ENCODE data around the gene PSMG4. TPM values are rescaled to one million over a fixed set of nuclear protein-coding genes. Genes with fewer than 3 reads are reported as not detected.
A peak's percentile ranks its signal among the peaks of the same experiment; 100 is the strongest.

Gene PSMG4
- total RNA-seq, 1 experiment from 2014 or later: 27.0 TPM

DNA sequence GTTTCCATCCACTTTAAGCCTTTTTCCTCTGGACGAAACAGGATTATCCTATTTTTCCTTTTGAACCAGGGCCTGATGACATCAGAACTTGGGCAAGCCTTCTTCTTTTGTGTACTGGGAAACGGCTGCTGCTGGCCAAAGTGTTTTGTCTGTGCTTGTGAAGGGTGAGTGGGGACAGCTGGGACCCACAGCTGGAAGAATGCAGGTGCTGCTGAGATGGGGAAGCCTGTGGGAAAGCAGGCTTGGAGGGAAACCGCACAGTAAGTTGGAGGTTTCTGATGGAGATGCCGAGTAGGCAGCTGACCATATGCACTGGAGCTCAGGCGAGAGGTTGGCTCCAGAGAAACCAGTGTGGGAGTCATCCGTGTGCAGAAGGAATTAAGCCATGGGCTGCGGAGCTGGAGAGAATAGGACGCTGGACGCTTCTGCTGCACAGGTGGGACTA is 8.5 kb upstream of the PSMG4 start:
- ChIA-PET POLR2A (no interaction called here), CTCF (no interaction called here)
- Histone ChIP-seq H3K9me3 (ENCODE audit: control insufficient read depth, insufficient read depth, low read depth, low read length) (no peaks in the 10 kb centered on the region), H3K27me3 (ENCODE audit: control insufficient read depth, insufficient read depth, low read length) (no peaks in the 10 kb centered on the region), H3K4me1 (ENCODE audit: control insufficient read depth, insufficient read depth, low read length) (peaks cover 11% of the 10 kb centered on the region; the same call in 1 of the 2 replicates), H3K4me3 (ENCODE audit: low read depth in 2 of 2, low read length in 2 of 2) (no peak overlapping the region), H3K27ac (ENCODE audit: low read length) (no peak overlapping the region), H3K36me3 (ENCODE audit: control insufficient read depth, insufficient read depth, low read length) (no peaks in the 10 kb centered on the region)
- DNase-seq (ENCODE audit: low read depth, low spot score) (no peak), ATAC-seq (no peak)
- no TSS peak for BruUV-seq (replicated peaks)
- TF ChIP-seq, protein P1, sequence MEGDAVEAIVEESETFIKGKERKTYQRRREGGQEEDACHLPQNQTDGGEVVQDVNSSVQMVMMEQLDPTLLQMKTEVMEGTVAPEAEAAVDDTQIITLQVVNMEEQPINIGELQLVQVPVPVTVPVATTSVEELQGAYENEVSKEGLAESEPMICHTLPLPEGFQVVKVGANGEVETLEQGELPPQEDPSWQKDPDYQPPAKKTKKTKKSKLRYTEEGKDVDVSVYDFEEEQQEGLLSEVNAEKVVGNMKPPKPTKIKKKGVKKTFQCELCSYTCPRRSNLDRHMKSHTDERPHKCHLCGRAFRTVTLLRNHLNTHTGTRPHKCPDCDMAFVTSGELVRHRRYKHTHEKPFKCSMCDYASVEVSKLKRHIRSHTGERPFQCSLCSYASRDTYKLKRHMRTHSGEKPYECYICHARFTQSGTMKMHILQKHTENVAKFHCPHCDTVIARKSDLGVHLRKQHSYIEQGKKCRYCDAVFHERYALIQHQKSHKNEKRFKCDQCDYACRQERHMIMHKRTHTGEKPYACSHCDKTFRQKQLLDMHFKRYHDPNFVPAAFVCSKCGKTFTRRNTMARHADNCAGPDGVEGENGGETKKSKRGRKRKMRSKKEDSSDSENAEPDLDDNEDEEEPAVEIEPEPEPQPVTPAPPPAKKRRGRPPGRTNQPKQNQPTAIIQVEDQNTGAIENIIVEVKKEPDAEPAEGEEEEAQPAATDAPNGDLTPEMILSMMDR (IDR thresholded peaks at IDR 0.05): no peak
- TF ChIP-seq, protein P2, sequence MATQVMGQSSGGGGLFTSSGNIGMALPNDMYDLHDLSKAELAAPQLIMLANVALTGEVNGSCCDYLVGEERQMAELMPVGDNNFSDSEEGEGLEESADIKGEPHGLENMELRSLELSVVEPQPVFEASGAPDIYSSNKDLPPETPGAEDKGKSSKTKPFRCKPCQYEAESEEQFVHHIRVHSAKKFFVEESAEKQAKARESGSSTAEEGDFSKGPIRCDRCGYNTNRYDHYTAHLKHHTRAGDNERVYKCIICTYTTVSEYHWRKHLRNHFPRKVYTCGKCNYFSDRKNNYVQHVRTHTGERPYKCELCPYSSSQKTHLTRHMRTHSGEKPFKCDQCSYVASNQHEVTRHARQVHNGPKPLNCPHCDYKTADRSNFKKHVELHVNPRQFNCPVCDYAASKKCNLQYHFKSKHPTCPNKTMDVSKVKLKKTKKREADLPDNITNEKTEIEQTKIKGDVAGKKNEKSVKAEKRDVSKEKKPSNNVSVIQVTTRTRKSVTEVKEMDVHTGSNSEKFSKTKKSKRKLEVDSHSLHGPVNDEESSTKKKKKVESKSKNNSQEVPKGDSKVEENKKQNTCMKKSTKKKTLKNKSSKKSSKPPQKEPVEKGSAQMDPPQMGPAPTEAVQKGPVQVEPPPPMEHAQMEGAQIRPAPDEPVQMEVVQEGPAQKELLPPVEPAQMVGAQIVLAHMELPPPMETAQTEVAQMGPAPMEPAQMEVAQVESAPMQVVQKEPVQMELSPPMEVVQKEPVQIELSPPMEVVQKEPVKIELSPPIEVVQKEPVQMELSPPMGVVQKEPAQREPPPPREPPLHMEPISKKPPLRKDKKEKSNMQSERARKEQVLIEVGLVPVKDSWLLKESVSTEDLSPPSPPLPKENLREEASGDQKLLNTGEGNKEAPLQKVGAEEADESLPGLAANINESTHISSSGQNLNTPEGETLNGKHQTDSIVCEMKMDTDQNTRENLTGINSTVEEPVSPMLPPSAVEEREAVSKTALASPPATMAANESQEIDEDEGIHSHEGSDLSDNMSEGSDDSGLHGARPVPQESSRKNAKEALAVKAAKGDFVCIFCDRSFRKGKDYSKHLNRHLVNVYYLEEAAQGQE (IDR thresholded peaks at IDR 0.05; ENCODE audit: insufficient read depth in 1 of 2, low read depth in 2 of 2, low read length in 1 of 2): no peak
- TF ChIP-seq SIN3A (IDR thresholded peaks at IDR 0.05; ENCODE audit: borderline replicate concordance, insufficient read depth, low read depth, low read length) (no peak), POLR2AphosphoS5 (IDR thresholded peaks at IDR 0.05; ENCODE audit: low read depth, low read length) (no peak), TCF7L2 (IDR thresholded peaks at IDR 0.05; ENCODE audit: low read depth, low read length) (no peak)
- intact Hi-C loops (cut with micrococcal nuclease; ENCODE audit: unreplicated experiment): loop anchor here (10.0 kb wide), 1 partner anchor 255 kb away; the partner anchor contains the start of gene NQO2
- in situ Hi-C loops (cut with HindIII; ENCODE audit: low pct_unique_long_range_greater_than_20kb, low sequenced_read_pairs): no loop called here

DNA sequence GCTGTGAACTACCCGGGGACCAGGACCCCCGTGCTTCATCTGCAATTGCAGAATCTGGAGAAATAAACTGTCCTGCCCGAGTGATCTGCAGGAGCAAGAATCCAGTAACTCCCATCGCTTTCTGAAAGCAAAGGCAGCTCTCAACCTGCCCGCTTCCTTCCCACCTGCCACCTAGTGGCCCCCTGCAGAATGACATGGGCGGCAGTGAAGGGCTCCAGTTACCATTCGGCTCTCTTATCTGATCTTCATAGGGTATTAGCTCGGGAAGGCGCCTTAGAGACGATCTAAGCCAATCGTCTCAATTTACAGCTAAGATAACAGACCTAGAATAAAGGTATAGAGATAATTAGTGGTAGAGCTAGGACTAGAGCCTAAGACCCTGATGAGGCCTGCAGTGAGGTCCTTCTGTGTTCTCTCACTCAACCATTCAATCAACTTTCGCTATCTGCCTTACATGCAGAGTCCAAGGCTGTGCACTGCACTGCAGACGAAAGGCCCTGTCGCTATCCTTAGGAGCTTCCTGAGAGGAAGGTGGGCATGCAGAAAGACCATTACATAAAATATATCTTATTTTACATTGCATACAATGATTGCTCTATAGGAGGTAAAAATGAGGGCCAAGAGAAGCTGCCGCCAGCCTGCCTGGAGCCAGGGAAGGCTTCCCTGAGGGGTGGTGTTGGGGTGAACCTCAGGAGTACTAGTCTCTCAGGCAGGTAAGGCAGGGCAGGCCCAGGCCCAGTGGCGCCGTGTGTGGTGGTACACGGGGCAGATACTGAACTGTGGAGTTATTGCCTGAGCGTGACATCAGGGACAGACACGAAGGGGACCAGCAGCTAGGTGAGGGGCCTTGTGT is 7.1 kb upstream of the PSMG4 start:
- TF ChIP-seq, protein P1 (IDR thresholded peaks at IDR 0.05): peak; percentile 97
- TF ChIP-seq TCF7L2 (IDR thresholded peaks at IDR 0.05; ENCODE audit: low read depth, low read length): no peak
- Histone ChIP-seq H3K9me3 (ENCODE audit: control insufficient read depth, insufficient read depth, low read depth, low read length) (no peaks in the 10 kb centered on the region), H3K36me3 (ENCODE audit: control insufficient read depth, insufficient read depth, low read length) (no peaks in the 10 kb centered on the region), H3K4me3 (ENCODE audit: low read depth in 2 of 2, low read length in 2 of 2) (no peak overlapping the region; a peak in 1 of 4 replicates), H3K27me3 (ENCODE audit: control insufficient read depth, insufficient read depth, low read length) (no peaks in the 10 kb centered on the region), H3K27ac (ENCODE audit: low read length) (0 out of 2 replicates have a peak overlapping the region, but pooled peaks have one; percentile 8), H3K4me1 (ENCODE audit: control insufficient read depth, insufficient read depth, low read length) (peaks cover 11% of the 10 kb centered on the region; the same call in 1 of the 2 replicates)
- ATAC-seq (peak; percentile 87), DNase-seq (ENCODE audit: low read depth, low spot score) (peak; percentile 63)
- POLR2A ChIA-PET: interaction anchor here (0.7 kb wide), 1 partner anchor 95 kb away, joined by 3 read pairs; the partner anchor contains the start of gene TUBB2A
- in situ Hi-C loops (cut with HindIII; ENCODE audit: low pct_unique_long_range_greater_than_20kb, low sequenced_read_pairs) (no loop called here), intact Hi-C loops (cut with micrococcal nuclease; ENCODE audit: unreplicated experiment) (loop anchor here (10.0 kb wide), 1 partner anchor 257 kb away; the partner anchor contains the start of gene NQO2)
- CTCF ChIA-PET: interaction anchor here (0.5 to 1.5 kb wide), 5 partner anchors 12 to 125 kb away, joined by 3 to 6 read pairs (median 5); partner anchors contain the start of gene TUBB2A
- BruUV-seq (replicated peaks): no TSS peak
